Hematopoietic multipotent progenitor cell (in vitro differentiated cells): ENCODE results near the gene FGFBP1. TPM values are rescaled to one million over a fixed set of nuclear protein-coding genes. Genes with fewer than 3 reads are reported as not detected.

Experiments
- total RNA-seq: library from RNA; depleted of rRNA; stranded (reverse); fragments of >200 nt; gene quantifications from one replicate; pipeline ENCODE4 v1.2.3, GENCODE V29; 2012

Gene FGFBP1
- total RNA-seq, 1 donor, result not detected

Other genes with a start within 250 kb of the FGFBP1 start
- gene BST1, start 235.7 kb downstream of the FGFBP1 start, total RNA-seq, result 13.7 TPM
- 29.9 TPM for gene CD38, start 160.4 kb downstream of the FGFBP1 start, total RNA-seq
- gene FGFBP2, start 24.4 kb upstream of the FGFBP1 start, total RNA-seq, result 1.6 TPM
- 264 TPM for gene PROM1, start 145.3 kb upstream of the FGFBP1 start, total RNA-seq